HepG2 (cell line): ENCODE data around the gene HRH3. TPM values are rescaled to one million over a fixed set of nuclear protein-coding genes. Genes with fewer than 3 reads are reported as not detected.

Experiments
- ATAC-seq: fragments of 200-7000 bp; cut with Tn5 transposase; 3 replicates; pipeline ENCODE4 v1.9.1; 2020; ENCODE audit warnings: mild to moderate bottlenecking, moderate library complexity
- BruUV-seq: library from RNA; stranded (reverse); fragments of 400-500 nt; replicated peaks from 2 replicates; lab custom pipeline; 2021; lab: Mats Ljungman, UMichigan
- CTCF ChIA-PET: fragments of 300-600 bp; formaldehyde crosslinking; extraction: SDS; loops from one replicate; lab custom pipeline; 2021; ENCODE audit warnings: low total read pairs, inconsistent platforms, low intra/inter-chr PET ratio; lab: Yijun Ruan, JAX
- POLR2A ChIA-PET: fragments of 350-600 bp; sonication (Branson Sonifier 250); formaldehyde crosslinking; loops from one replicate; lab custom pipeline; 2020; ENCODE audit warnings: antibody characterized with exemption, inconsistent platforms; lab: Yijun Ruan, JAX
- DNase-seq: peaks from one replicate; pipeline ENCODE4 v3.0.0-alpha.2; 2015; ENCODE audit warnings: low spot score
- FAIRE-seq: peaks from 3 replicates; lab custom pipeline; 2011; peaks lifted over from hg19 to GRCh38; lab: Jason Lieb, UNC
- H2AFZ ChIP-seq: one replicate; pipeline ENCODE4 v1.6.1; 2011; ENCODE audit warnings: low read length, inconsistent platforms
- H3K27ac ChIP-seq: fragments of 300-600 bp; 3 replicates; pipeline ENCODE4 v1.8.0; 2011; ENCODE audit warnings: mixed run types, mild to moderate bottlenecking, mixed read lengths, low read length, inconsistent platforms; ENCODE audit not compliant: insufficient read depth; ENCODE audit errors: extremely low read length
- H3K27me3 ChIP-seq, 2 experiments: fragments of 200-600 bp in 1 of 2; 2 replicates in 1 of 2; 3 replicates in 1 of 2; pipeline versions ENCODE4 v1.6.0 to v1.8.0; 2011; ENCODE audit warnings: low read length in 2 of 2, mild to moderate bottlenecking in 2 of 2, moderate library complexity in 2 of 2, inconsistent platforms in 1 of 2; ENCODE audit not compliant: insufficient read depth in 2 of 2, control insufficient read depth in 1 of 2
- H3K36me3 ChIP-seq, 2 experiments: fragments of 200-600 bp in 1 of 2; replicated peaks in 1 of 2; 2 replicates in 1 of 2; 3 replicates in 1 of 2; pipeline versions ENCODE4 v1.5.1 to v1.8.0; 2011; ENCODE audit warnings: low read length in 2 of 2, inconsistent platforms in 1 of 2; ENCODE audit not compliant: insufficient read depth in 2 of 2, control insufficient read depth in 1 of 2
- H3K4me1 ChIP-seq: 2 replicates; pipeline ENCODE4 v1.5.1; 2012; ENCODE audit warnings: low read length, inconsistent platforms; ENCODE audit not compliant: insufficient read depth
- H3K4me2 ChIP-seq: 2 replicates; pipeline ENCODE4 v1.6.0; 2011; ENCODE audit warnings: low read depth, low read length, inconsistent platforms
- H3K4me3 ChIP-seq, 3 experiments: fragments of 200-600 bp in 1 of 3; sonication (generic), shearing (Covaris generic) in 1 of 3; replicated peaks in 1 of 3; 2 replicates each; pipeline ENCODE4 v1.5.1; 2011 to 2016; ENCODE audit warnings: low read length in 3 of 3, inconsistent platforms in 2 of 3, low read depth in 2 of 3, mild to moderate bottlenecking in 2 of 3, control low read depth in 1 of 3, mixed read lengths in 1 of 3; ENCODE audit not compliant: insufficient read depth in 1 of 3
- H3K79me2 ChIP-seq: one replicate; pipeline ENCODE4 v1.6.1; 2011; ENCODE audit warnings: low read length, inconsistent platforms; ENCODE audit not compliant: insufficient read depth
- H3K9ac ChIP-seq: 2 replicates; pipeline ENCODE4 v1.6.0; 2011; ENCODE audit warnings: mild to moderate bottlenecking, low read depth, low read length, inconsistent platforms; ENCODE audit not compliant: insufficient read depth
- H3K9me3 ChIP-seq: 2 replicates; pipeline ENCODE4 v1.5.1; 2012; ENCODE audit warnings: mild to moderate bottlenecking, low read length
- H4K20me1 ChIP-seq: 2 replicates; pipeline ENCODE4 v1.6.0; 2011; ENCODE audit warnings: inconsistent platforms, mild to moderate bottlenecking, low read length, moderate library complexity; ENCODE audit not compliant: insufficient read depth
- E2F2 ChIP-seq: sonication (generic); formaldehyde crosslinking; IDR thresholded peaks from 2 replicates; pipeline ENCODE4 v1.4.0; 2020; ENCODE audit warnings: missing genetic modification reagents, borderline replicate concordance
- HNF1A ChIP-seq, 2 experiments: sonication (generic) in 1 of 2; formaldehyde crosslinking in 1 of 2; IDR thresholded peaks; 2 replicates each; pipeline versions ENCODE4 v1.4.0 to v1.6.1; 2016 to 2020; ENCODE audit warnings: borderline replicate concordance in 1 of 2, low read depth in 1 of 2, mild to moderate bottlenecking in 1 of 2, missing genetic modification reagents in 1 of 2
- HOXA5 ChIP-seq: sonication (generic); formaldehyde crosslinking; IDR thresholded peaks from 2 replicates; pipeline ENCODE4 v1.4.0; 2020; ENCODE audit warnings: missing genetic modification reagents
- JUN ChIP-seq: sonication (generic); formaldehyde crosslinking; IDR thresholded peaks from 2 replicates; pipeline ENCODE4 v1.4.0; 2020; ENCODE audit warnings: mild to moderate bottlenecking, missing genetic modification reagents
- RELA ChIP-seq: sonication (generic); formaldehyde crosslinking; IDR thresholded peaks from 2 replicates; pipeline ENCODE4 v1.4.0; 2020; ENCODE audit warnings: missing genetic modification reagents
- RFXANK ChIP-seq: IDR thresholded peaks from 2 replicates; pipeline ENCODE4 v1.6.1; 2016
- RORA ChIP-seq: sonication (generic); formaldehyde crosslinking; IDR thresholded peaks from 2 replicates; pipeline ENCODE4 v1.5.0; 2020; ENCODE audit warnings: mild to moderate bottlenecking, missing genetic modification reagents, moderate library complexity
- ZIK1 ChIP-seq: sonication (generic); formaldehyde crosslinking; IDR thresholded peaks from 2 replicates; pipeline ENCODE4 v1.5.0; 2020; ENCODE audit warnings: mild to moderate bottlenecking, low read depth, missing genetic modification reagents, borderline replicate concordance
- ZNF567 ChIP-seq: sonication (generic); formaldehyde crosslinking; IDR thresholded peaks from 2 replicates; pipeline ENCODE4 v1.8.1; 2023; ENCODE audit warnings: mild to moderate bottlenecking, missing genetic modification reagents, borderline replicate concordance
- WGBS: methylation state at CpG from one replicate; pipeline ENCODE4 v1.1.6; 2017; ENCODE audit warnings: low lambda C conversion rate; 5-methylcytosine and 5-hydroxymethylcytosine counted together
- in situ Hi-C: cut with HindIII; loops from 2 replicates; pipeline ENCODE4 v1.10.0; 2017; ENCODE audit warnings: low pct_unique_long_range_greater_than_20kb; ENCODE audit not compliant: extremely low pct_ligation_motif_present
- intact Hi-C: fragments of 100-400 bp; cut with micrococcal nuclease; formaldehyde crosslinking; loops from one replicate; pipeline ENCODE4 v1.10.0; 2022; ENCODE audit not compliant: unreplicated experiment
- polyA plus RNA-seq, 8 experiments: library from polyadenylated mRNA; depleted of rRNA in 3 of 8; stranded (reverse) in 7 of 8; unstranded in 1 of 8; fragments of >200 nt; fragmentation: Illumina TruSeq in 4 of 8; extraction: Trizol in 4 of 8; gene quantifications; 2 replicates each; pipeline versions ENCODE4 v1.2.1 to v1.2.3, GENCODE V29; 2011 to 2016; ENCODE audit warnings: low read depth in 4 of 8, missing spikeins in 1 of 8, mixed read lengths in 1 of 8; ENCODE audit not compliant: insufficient read depth in 1 of 8
- total RNA-seq, 5 experiments: library from RNA; depleted of rRNA; stranded (reverse); fragments of >200 nt; fragmentation: Illumina TruSeq; extraction: Trizol; gene quantifications; 2 replicates each; pipeline ENCODE4 v1.2.3, GENCODE V29; 2016; ENCODE audit warnings: low read depth in 1 of 5

HRH3 gene
- total and polyA plus RNA-seq, 2 of the 13 experiments (the other 11 are each of a cell fraction or from before 2014, with no cell fraction given): 0.18 TPM; not detected in 1

GRCh38 chr20:62215991-62216635, 4.0 kb downstream of the HRH3 start:
- Histone ChIP-seq H3K4me3 (no peak overlapping the region), H3K36me3 (no peaks in the 10 kb centered on the region), H3K9me3 (no peaks in the 10 kb centered on the region), H3K9ac (no peak overlapping the region), H3K4me2 (no peak overlapping the region), H3K79me2 (no peaks in the 10 kb centered on the region), H2AFZ (no peak overlapping the region), H4K20me1 (peaks cover 19% of the 10 kb centered on the region; the same call in 1 of the 2 replicates), H3K4me1 (peaks cover 38% of the 10 kb centered on the region), H3K27ac (no peak overlapping the region), H3K27me3 (peaks cover 61 to 82% of the 10 kb centered on the region in 2 experiments)
- ATAC-seq: no peak
- in situ Hi-C loops (no loop called here), intact Hi-C loops (no loop called here)
- no TSS peak for BruUV-seq
- DNase-seq: no peak
- TF ChIP-seq JUN (CRISPR knock-in tag) (no peak), E2F2 (CRISPR knock-in tag) (no peak), RFXANK (CRISPR knock-in tag) (no peak), HNF1A (IDR thresholded peaks at IDR 0.05; ENCODE audit: low read depth) (no peak), HNF1A (CRISPR knock-in tag; IDR thresholded peaks at IDR 0.05; ENCODE audit: borderline replicate concordance) (no peak), RORA (CRISPR knock-in tag) (no peak), HOXA5 (CRISPR knock-in tag) (no peak), RELA (CRISPR knock-in tag) (no peak), ZNF567 (no peak), ZIK1 (CRISPR knock-in tag) (no peak)
- no peak for FAIRE-seq
- CTCF ChIA-PET: no interaction called here
- POLR2A ChIA-PET: no interaction called here
- WGBS: 38% methylated on average over 35 of the region's 40 CpGs
